Measurements from ENCODE around the gene ANKRD39. TPM values are rescaled to one million over a fixed set of nuclear protein-coding genes. Genes with fewer than 3 reads are reported as not detected.

Gene ANKRD39
- polyA plus RNA-seq, 3 donors = 6.2 to 8.6 (median 8.2) TPM

- DNase-seq (ENCODE audit: extremely low read depth in 1 of 11, low read depth in 9 of 11, low spot score in 4 of 11) = no peak
These were observed 15.9 kb downstream of the ANKRD39 start for GRCh38 chr2:96841701-96842495.

- DNase-seq (ENCODE audit: extremely low read depth in 1 of 11, low read depth in 9 of 11, low spot score in 4 of 11) = no peak
These were observed 17.7 kb downstream of the ANKRD39 start for GRCh38 chr2:96839875-96840850.

- DNase-seq (ENCODE audit: extremely low read depth in 1 of 11, low read depth in 9 of 11, low spot score in 4 of 11) = peak in 1 of 11 donors; percentile 68
These were observed 18.4 kb downstream of the ANKRD39 start for GRCh38 chr2:96839293-96839874.

- DNase-seq (ENCODE audit: extremely low read depth in 1 of 11, low read depth in 9 of 11, low spot score in 4 of 11) = no peak
These were observed 19.2 kb downstream of the ANKRD39 start for GRCh38 chr2:96838345-96839292.

GRCh38 chr2:96837575-96837974 is 20.2 kb downstream of the ANKRD39 start:
- no peak for DNase-seq (ENCODE audit: extremely low read depth in 1 of 11, low read depth in 9 of 11, low spot score in 4 of 11)

- no peak for DNase-seq (ENCODE audit: extremely low read depth in 1 of 11, low read depth in 9 of 11, low spot score in 4 of 11)
These were observed 22.0 kb downstream of the ANKRD39 start for GRCh38 chr2:96835830-96836229.

GRCh38 chr2:96832754-96833507 is 24.9 kb downstream of the ANKRD39 start:
- peak in 7 of 11 donors; percentile 46 to 81 (median 68) for DNase-seq (ENCODE audit: extremely low read depth in 1 of 11, low read depth in 9 of 11, low spot score in 4 of 11)

GRCh38 chr2:96832408-96832753 is 25.4 kb downstream of the ANKRD39 start:
- no peak for DNase-seq (ENCODE audit: extremely low read depth in 1 of 11, low read depth in 9 of 11, low spot score in 4 of 11)

- DNase-seq (ENCODE audit: extremely low read depth in 1 of 11, low read depth in 9 of 11, low spot score in 4 of 11) = no peak
These were observed 26.1 kb downstream of the ANKRD39 start for GRCh38 chr2:96831679-96832078.

GRCh38 chr2:96830044-96830562 is 27.7 kb downstream of the ANKRD39 start:
- no peak for DNase-seq (ENCODE audit: extremely low read depth in 1 of 11, low read depth in 9 of 11, low spot score in 4 of 11)

- DNase-seq (ENCODE audit: extremely low read depth in 1 of 11, low read depth in 9 of 11, low spot score in 4 of 11) = no peak
These were observed 28.9 kb downstream of the ANKRD39 start for GRCh38 chr2:96828874-96829273.

- DNase-seq (ENCODE audit: extremely low read depth in 1 of 11, low read depth in 9 of 11, low spot score in 4 of 11) = no peak
These were observed 29.4 kb downstream of the ANKRD39 start for GRCh38 chr2:96828436-96828835.

GRCh38 chr2:96826546-96827278 is 31.1 kb downstream of the ANKRD39 start:
- no peak for DNase-seq (ENCODE audit: extremely low read depth in 1 of 11, low read depth in 9 of 11, low spot score in 4 of 11)

- DNase-seq (ENCODE audit: extremely low read depth in 1 of 11, low read depth in 9 of 11, low spot score in 4 of 11) = no peak
These were observed 32.8 kb downstream of the ANKRD39 start for GRCh38 chr2:96825057-96825456.

- no peak for DNase-seq (ENCODE audit: extremely low read depth in 1 of 11, low read depth in 9 of 11, low spot score in 4 of 11)
These were observed 33.5 kb downstream of the ANKRD39 start for GRCh38 chr2:96824079-96824870.

GRCh38 chr2:96823198-96823597 is 34.6 kb downstream of the ANKRD39 start:
- DNase-seq (ENCODE audit: extremely low read depth in 1 of 11, low read depth in 9 of 11, low spot score in 4 of 11) = no peak
